HuH-7.5 (cell line): ENCODE measurements around the gene LRBA.
A peak's percentile ranks its signal among the peaks of the same experiment; 100 is the strongest.
"Not testable (repeated sequence)": the region's sequence is repeated elsewhere in the genome, so short reads cannot be mapped to it uniquely, and the experiment has no call there.

Experiments
- DNase-seq: peaks from one replicate; pipeline ENCODE4 v3.0.0; 2011; ENCODE audit warnings: low spot score

The LRBA gene

DNA sequence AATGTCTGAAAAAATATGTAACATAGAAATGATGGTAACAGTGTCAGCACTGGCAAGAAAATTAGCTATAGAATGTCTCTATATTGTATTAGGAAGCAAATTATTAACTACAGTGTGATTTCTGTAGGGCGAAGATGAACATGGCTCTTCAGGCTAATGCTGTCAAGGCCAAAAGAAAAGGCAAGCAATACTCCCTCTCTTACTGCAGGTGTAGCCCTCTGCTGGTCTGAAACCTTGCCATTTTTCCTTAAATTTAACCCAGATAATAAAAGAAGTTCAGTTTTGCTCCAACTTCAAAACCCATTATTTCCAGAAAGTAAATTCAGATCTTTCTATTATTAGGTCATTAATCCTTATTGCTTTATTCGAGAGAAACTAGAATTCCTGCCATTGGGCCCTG lies 215.9 kb downstream of the LRBA start:
- peak; percentile 2 for DNase-seq

GRCh38 chr4:150794706-150795105 lies 220.4 kb downstream of the LRBA start:
- no peak for DNase-seq

- no peak for DNase-seq
Measured at GRCh38 chr4:150789864-150790263, 225.2 kb downstream of the LRBA start.

- DNase-seq: no peak
Measured at GRCh38 chr4:150784939-150785338, 230.1 kb downstream of the LRBA start.

GRCh38 chr4:150784305-150784704 lies 230.8 kb downstream of the LRBA start:
- DNase-seq: no peak

GRCh38 chr4:150782921-150783320 lies 232.2 kb downstream of the LRBA start:
- DNase-seq: no peak

- no peak for DNase-seq
Measured at GRCh38 chr4:150782311-150782710, 232.8 kb downstream of the LRBA start.

DNA sequence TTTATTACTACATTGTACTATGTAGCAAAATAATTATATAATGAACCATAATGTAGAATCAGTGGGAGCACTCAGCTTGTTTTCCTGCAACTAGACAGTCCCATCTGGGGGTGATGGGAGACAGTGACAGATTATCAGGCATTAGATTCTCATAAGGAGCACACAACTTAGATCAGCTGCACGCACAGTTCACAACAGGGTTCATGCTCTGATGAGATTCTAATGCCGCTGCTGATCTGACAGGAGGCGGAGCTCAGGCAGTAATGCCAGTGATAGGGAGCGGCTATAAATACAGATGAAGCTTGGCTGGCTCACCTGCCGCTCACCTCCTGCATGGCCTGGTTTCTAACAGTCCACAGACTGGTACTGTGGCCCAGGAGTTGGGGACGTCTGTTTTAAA lies 233.9 kb downstream of the LRBA start:
- DNase-seq: no peak

GRCh38 chr4:150779707-150780106 lies 235.4 kb downstream of the LRBA start:
- DNase-seq: no peak

DNA sequence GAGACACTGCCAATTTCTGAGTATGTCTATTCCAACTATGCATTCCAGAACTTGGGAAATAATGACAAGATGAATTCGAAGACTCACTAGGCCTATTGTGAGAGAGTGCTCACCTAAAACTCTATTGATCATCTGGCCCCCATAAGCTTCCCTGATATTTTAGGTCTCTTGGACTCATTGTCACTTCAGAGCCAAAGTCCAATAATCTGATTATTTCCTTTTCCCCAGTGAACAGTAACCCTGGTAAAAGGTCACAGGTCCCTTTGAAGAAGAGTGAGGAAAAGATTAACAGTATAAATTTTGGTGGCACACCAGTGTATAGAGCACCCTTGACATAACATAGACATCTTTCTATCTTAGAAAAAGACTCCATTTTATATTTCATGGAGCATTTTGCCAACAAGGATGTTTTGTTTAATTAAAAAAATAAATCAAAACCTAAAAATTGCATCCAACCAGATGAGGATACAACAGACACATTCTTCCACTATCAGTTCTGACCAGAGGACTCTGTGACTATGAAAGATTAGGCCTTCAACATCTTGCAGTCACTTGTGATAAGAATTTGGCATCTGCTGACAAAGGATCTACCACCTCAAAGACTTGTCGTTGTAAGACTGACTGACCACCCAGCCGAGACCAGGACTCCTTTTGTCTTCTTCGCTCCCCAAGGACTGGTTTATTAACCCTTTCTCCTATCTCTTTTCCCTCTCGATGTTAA lies 241.2 kb downstream of the LRBA start:
- DNase-seq: no peak

DNA sequence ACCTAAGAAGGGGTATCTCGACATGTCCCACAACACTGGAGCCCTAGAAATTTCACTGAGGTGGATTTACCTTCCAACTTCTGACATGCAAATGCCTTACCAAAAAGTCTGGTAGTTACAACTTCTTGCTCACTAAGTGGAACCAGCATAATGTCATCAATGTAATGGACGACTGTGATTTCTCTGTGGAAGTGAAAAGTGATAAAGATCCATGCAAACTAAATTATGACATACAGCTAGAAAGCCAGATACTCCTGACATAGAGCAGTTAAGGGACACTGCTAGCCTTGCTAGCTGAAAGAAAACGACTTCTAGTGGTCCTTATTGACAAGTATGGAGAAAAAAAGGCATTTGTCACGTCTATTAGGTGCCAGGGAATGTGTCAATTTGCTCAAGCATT lies 242.1 kb downstream of the LRBA start:
- DNase-seq: no peak

GRCh38 chr4:150771382-150771781 lies 243.7 kb downstream of the LRBA start:
- no peak for DNase-seq

DNA sequence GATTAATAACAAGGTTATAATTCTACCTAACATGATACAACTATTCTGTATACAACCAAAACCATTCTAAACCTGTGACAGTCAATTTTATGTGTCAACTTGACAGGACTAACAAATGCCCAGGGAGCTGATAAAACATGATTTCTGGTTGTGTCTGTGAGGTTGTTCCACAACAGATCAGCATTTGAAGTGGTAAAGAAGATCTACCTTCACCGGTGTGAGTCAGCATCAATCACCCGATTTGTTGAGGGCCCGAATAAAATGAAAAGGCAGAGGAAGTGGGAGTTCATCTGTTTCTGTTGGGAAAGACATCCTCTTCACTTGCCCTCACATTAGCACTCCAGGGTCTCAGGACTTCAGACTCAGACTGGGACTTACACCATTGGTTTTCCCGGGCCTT lies 245.2 kb downstream of the LRBA start:
- no peak for DNase-seq

DNA sequence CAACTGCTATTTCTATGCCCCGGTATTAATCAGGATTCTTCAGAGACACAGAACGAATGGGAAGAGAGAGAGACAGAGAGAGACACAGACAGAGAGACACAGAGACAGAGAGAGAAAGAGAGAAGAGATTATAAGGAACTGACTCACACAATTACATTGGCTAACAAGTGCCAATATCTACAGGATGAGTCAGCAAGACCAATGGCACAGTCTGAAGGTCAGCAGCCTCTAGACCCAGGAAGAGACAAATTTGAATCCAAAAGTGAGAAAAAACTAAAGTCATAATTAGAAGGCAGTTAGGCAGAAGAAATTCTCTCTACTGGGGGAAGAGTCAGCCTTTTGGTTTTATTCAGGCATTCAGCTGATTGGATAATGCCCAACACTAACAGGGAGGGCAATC lies 245.8 kb downstream of the LRBA start:
- no peak for DNase-seq

DNA sequence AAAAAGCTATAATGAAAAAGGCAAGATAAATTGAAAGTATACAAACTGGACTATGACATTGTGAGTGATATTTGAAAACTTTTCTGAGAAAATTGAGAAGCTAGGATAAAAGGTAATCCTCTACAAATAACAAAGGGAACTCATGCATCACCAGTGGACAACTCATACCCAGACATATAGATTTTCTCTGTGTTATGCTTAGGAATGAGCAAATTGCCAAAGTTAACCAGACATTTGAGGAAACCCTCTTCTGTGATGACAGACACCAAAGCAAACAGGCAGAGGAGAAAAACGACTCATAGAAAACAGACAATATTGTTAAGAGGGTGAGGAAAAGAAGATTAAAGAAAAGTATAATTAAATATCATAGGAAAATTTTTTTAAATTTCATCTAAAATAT lies 246.6 kb downstream of the LRBA start:
- no peak for DNase-seq

GRCh38 chr4:150765216-150765615 lies 249.9 kb downstream of the LRBA start:
- DNase-seq: no peak

- no peak for DNase-seq
Measured at GRCh38 chr4:150751648-150752047, 263.4 kb downstream of the LRBA start.

DNA sequence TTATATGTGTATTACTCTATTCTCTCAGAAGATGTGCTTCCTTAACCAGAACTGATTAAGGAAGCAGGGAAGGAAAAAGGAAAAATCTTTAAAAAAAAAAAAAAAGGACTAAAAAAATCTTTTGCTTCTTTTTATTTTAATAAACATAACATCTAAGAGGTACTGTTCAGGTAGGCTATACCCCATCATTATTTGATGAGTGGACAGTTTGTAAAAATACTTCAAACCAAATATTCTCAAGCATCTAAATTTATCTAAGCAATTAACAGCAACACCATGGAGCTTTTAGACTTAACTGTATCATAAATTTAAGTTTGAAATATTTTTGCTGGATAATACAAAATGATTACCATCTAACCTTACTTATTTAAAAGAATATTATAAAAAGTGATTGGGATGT lies 264.3 kb downstream of the LRBA start:
- DNase-seq: no peak

GRCh38 chr4:150746156-150746555 lies 268.9 kb downstream of the LRBA start:
- DNase-seq: no peak

- no peak for DNase-seq
Measured at GRCh38 chr4:150744570-150744969, 270.5 kb downstream of the LRBA start.

- no peak for DNase-seq
Measured at GRCh38 chr4:150743564-150744342, 271.3 kb downstream of the LRBA start.

DNA sequence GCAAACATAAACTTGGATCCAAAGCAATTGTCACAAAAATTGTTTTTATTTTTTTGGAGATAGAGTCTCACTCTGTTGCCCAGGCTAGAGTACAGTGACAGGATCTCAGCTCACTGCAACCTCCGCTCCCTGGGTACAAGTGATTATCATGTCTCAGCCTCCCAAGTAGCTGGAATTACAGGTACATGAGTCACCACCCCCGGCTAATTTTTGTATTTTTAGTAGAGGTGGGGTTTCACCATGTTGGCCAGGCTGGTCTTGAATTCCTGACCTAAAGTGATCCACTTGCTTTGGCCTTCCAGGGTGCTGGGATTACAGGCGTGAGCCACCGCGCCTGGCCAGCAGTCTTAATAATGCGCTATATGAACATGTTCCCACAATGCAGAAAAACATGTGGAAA lies 272.2 kb downstream of the LRBA start:
- not testable (repeated sequence) for DNase-seq

DNA sequence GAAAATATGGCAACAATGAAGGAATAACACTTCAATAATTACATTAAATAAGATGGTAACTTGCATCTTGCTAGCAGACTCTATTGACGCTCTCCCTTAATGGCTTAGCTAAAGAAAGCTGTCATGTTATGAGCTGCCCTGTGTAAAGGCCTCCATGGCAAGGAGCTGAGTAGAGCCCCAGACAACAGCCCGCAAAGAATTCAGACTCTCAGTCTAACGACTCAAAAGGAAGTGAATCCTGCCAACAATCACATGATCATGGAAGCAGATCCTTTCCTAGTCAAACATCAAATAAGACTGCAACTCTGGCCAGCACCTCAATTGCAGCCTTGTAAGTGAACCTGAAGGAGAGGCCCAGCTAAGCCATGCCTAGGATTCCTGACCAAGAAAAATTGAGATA lies 275.5 kb downstream of the LRBA start:
- DNase-seq: no peak
